Measurements from ENCODE around the gene CXCL17.

The CXCL17 gene

DNA sequence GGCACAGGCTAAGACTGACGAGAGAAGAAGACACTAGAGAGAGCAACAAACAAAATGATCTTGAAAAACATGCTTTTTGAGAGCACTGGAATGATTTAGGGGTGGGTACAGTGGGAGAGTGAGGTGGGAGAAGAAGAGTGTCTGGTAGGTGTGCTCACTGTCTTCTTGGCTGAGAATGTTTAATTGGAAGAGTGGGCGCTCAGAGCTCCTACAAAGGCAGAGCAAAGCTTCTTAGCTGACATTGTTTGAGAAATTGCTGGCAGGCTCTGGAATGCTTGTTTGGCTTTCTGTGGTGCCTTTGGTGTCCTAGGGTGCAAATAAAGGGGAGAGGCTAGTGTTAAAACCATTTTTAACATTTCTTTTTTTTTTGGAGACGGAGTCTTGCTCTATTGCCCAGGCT lies 14.1 kb downstream of the CXCL17 start:
- no peaks in the 10 kb centered on the region for H4K20me1 ChIP-seq (ENCODE audit: control insufficient read depth, insufficient read depth, low read depth, low read length)
- H3F3A ChIP-seq (ENCODE audit: control insufficient read depth, insufficient read depth) = 0 out of 2 replicates have a peak, but pooled peaks cover 3% of the 10 kb centered on the region
- no peaks in the 10 kb centered on the region for H3K79me2 ChIP-seq (ENCODE audit: control insufficient read depth, low read length)
- no peak overlapping the region for H3K4me3 ChIP-seq (ENCODE audit: low read length)
- H3K4me2 ChIP-seq (ENCODE audit: low read length) = no peak overlapping the region
- no peaks in the 10 kb centered on the region for H3K27me3 ChIP-seq (ENCODE audit: control insufficient read depth, low read length)
- TF ChIP-seq, protein P1, sequence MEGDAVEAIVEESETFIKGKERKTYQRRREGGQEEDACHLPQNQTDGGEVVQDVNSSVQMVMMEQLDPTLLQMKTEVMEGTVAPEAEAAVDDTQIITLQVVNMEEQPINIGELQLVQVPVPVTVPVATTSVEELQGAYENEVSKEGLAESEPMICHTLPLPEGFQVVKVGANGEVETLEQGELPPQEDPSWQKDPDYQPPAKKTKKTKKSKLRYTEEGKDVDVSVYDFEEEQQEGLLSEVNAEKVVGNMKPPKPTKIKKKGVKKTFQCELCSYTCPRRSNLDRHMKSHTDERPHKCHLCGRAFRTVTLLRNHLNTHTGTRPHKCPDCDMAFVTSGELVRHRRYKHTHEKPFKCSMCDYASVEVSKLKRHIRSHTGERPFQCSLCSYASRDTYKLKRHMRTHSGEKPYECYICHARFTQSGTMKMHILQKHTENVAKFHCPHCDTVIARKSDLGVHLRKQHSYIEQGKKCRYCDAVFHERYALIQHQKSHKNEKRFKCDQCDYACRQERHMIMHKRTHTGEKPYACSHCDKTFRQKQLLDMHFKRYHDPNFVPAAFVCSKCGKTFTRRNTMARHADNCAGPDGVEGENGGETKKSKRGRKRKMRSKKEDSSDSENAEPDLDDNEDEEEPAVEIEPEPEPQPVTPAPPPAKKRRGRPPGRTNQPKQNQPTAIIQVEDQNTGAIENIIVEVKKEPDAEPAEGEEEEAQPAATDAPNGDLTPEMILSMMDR (IDR thresholded peaks at IDR 0.05; ENCODE audit: low read depth, low read length, poor library complexity, severe bottlenecking) = no peak
- no peak for TF ChIP-seq EZH2phosphoT487 (IDR thresholded peaks at IDR 0.05; ENCODE audit: borderline replicate concordance, low read length)
- no peaks in the 10 kb centered on the region for H3K9me3 ChIP-seq (ENCODE audit: control insufficient read depth, insufficient read depth, low read length)
- H3K36me3 ChIP-seq (ENCODE audit: control insufficient read depth, low read length) = no peaks in the 10 kb centered on the region
- no peak overlapping the region for H3K27ac ChIP-seq (ENCODE audit: low read depth, low read length)
- H3K9me2 ChIP-seq (replicated peaks; ENCODE audit: control insufficient read depth, low read length) = no peaks in the 10 kb centered on the region
- peaks cover 16% of the 10 kb centered on the region for H3K4me1 ChIP-seq (ENCODE audit: control insufficient read depth, low read length)

DNA sequence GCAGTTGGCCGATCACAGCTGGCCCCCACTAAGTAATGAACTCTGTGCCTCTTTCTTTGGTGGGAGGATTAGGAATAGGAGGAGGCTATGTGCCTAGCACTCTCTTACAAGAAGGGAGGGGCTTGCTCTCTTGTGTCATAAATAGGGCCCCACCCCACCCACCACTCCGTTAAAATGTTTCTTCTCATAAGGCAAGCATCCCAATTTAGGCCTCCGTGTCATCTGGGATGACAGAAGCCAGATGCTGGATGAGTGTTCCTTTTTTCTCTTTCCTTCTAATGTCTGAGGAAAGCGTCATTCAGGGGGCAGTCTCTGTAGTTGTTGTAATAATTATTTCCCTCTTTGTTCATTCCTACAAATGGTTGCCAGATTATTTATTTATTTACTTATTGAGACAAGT lies 15.4 kb downstream of the CXCL17 start, which contains the start of gene LIPE:
LIPE (minus strand) TSS at position 76 of the 400 bp plus-strand sequence. CDS start 239 bp downstream, outside the sequence.
- no peaks in the 10 kb centered on the region for H3K27me3 ChIP-seq (ENCODE audit: control insufficient read depth, low read length)
- TF ChIP-seq, protein P1 (IDR thresholded peaks at IDR 0.05; ENCODE audit: low read depth, low read length, poor library complexity, severe bottlenecking) = no peak
- TF ChIP-seq EZH2phosphoT487 (IDR thresholded peaks at IDR 0.05; ENCODE audit: borderline replicate concordance, low read length) = no peak
- H3K4me2 ChIP-seq (ENCODE audit: low read length) = no peak within 1 kb of the TSS
- 0 out of 2 replicates have a peak, but pooled peaks cover 3% of the 10 kb centered on the region for H3F3A ChIP-seq (ENCODE audit: control insufficient read depth, insufficient read depth)
- H3K9me2 ChIP-seq (replicated peaks; ENCODE audit: control insufficient read depth, low read length) = no peaks in the 10 kb centered on the region
- no peaks in the 10 kb centered on the region for H4K20me1 ChIP-seq (ENCODE audit: control insufficient read depth, insufficient read depth, low read depth, low read length)
- peaks cover 7% of the 10 kb centered on the region for H3K79me2 ChIP-seq (ENCODE audit: control insufficient read depth, low read length)
- no peak within 1 kb of the TSS for H3K4me3 ChIP-seq (ENCODE audit: low read length)
- H3K36me3 ChIP-seq (ENCODE audit: control insufficient read depth, low read length) = peaks cover 5% of the 10 kb centered on the region
- H3K27ac ChIP-seq (ENCODE audit: low read depth, low read length) = no peak within 1 kb of the TSS
- peaks cover 17% of the 10 kb centered on the region for H3K4me1 ChIP-seq (ENCODE audit: control insufficient read depth, low read length)
- no peaks in the 10 kb centered on the region for H3K9me3 ChIP-seq (ENCODE audit: control insufficient read depth, insufficient read depth, low read length)

DNA sequence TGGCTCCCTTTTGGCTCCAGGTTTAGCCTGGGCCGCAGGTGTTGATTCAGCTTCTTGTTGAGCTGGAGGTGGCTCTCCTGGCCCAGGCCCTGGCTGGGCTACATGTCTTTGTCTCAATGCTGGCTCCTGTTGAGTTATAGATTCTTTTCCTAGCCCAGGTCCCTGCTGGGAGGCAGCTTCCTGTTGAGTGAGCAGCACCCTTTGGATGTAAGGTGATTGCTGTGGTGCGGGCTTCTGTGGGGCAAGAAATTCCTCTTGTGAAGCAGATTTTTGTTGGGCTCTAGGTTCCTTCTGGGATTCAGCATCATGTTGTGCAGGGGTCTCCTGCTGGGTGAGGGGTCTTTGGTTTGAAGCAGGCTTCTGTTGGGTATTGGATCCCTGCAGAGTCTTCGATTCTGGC lies 16.1 kb downstream of the CXCL17 start:
- Histone ChIP-seq H3K4me3 (ENCODE audit: low read length) (no peak overlapping the region), H4K20me1 (ENCODE audit: control insufficient read depth, insufficient read depth, low read depth, low read length) (peaks cover 2% of the 10 kb centered on the region; the same call in 1 of the 2 replicates), H3K9me3 (ENCODE audit: control insufficient read depth, insufficient read depth, low read length) (no peaks in the 10 kb centered on the region), H3F3A (ENCODE audit: control insufficient read depth, insufficient read depth) (0 out of 2 replicates have a peak, but pooled peaks cover 3% of the 10 kb centered on the region), H3K36me3 (ENCODE audit: control insufficient read depth, low read length) (peaks cover 11% of the 10 kb centered on the region), H3K27ac (ENCODE audit: low read depth, low read length) (no peak overlapping the region), H3K79me2 (ENCODE audit: control insufficient read depth, low read length) (peaks cover 14% of the 10 kb centered on the region), H3K4me1 (ENCODE audit: control insufficient read depth, low read length) (peaks cover 24% of the 10 kb centered on the region), H3K27me3 (ENCODE audit: control insufficient read depth, low read length) (no peaks in the 10 kb centered on the region), H3K4me2 (ENCODE audit: low read length) (no peak overlapping the region), H3K9me2 (replicated peaks; ENCODE audit: control insufficient read depth, low read length) (no peaks in the 10 kb centered on the region)
- TF ChIP-seq, protein P1 (IDR thresholded peaks at IDR 0.05; ENCODE audit: low read depth, low read length, poor library complexity, severe bottlenecking) = no peak
- TF ChIP-seq EZH2phosphoT487 (IDR thresholded peaks at IDR 0.05; ENCODE audit: borderline replicate concordance, low read length) = no peak

Data from DOHH2 (cell line).